ENCODE results near the gene ICAM2.

- TF ChIP-seq POLR2A (IDR thresholded peaks at IDR 0.05) (no peak), CTCF (IDR thresholded peaks at IDR 0.05) (no peak), POLR2AphosphoS5 (IDR thresholded peaks at IDR 0.05) (no peak), EP300 (IDR thresholded peaks at IDR 0.05) (no peak)
Measured at GRCh38 chr17:64004903-64005733, 15.3 kb downstream of the ICAM2 start.

Measured in sigmoid colon (tissue), 4 donors.